ENCODE measurements around the gene DNAJC13. TPM values are rescaled to one million over a fixed set of nuclear protein-coding genes. Genes with fewer than 3 reads are reported as not detected.

The DNAJC13 gene
- total RNA-seq, 4 donors from 2014 or later = 44.9 to 68.1 (median 65.5) TPM

DNA sequence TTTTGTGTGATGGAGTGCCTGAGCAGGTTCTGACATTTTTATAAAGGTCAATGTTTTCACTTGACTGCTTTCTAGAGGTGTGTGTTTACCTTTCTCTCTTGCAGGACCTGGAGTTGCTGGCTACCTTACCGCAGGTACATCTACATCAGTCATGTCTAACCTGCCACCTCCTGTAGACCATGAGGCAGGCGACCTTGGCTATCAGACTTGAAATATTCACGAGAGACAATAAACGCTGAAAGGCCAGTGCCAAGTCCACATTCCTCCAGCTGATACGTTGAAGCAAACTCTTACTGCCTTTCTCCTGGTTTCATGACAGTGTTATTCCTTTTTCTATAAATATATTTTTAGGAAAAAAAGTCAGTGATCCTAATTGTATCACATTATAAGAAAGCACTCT is 120.8 kb downstream of the DNAJC13 start:
- Histone ChIP-seq H3K36me3 (peaks cover 0 to 33% (median 8%) of the 10 kb centered on the region in 4 donors), H3K27ac (no peak overlapping the region), H3K9me3 (no peaks in the 10 kb centered on the region), H3K4me1 (peaks cover 0 to 4% (median 0%) of the 10 kb centered on the region in 4 donors), H3K4me3 (no peak overlapping the region), H3K27me3 (no peaks in the 10 kb centered on the region)
- no peak for TF ChIP-seq POLR2AphosphoS5 (IDR thresholded peaks at IDR 0.05)
- no peak for TF ChIP-seq POLR2A (IDR thresholded peaks at IDR 0.05)
- no peak for TF ChIP-seq EP300 (IDR thresholded peaks at IDR 0.05; ENCODE audit: low read depth)
- TF ChIP-seq, protein P1, sequence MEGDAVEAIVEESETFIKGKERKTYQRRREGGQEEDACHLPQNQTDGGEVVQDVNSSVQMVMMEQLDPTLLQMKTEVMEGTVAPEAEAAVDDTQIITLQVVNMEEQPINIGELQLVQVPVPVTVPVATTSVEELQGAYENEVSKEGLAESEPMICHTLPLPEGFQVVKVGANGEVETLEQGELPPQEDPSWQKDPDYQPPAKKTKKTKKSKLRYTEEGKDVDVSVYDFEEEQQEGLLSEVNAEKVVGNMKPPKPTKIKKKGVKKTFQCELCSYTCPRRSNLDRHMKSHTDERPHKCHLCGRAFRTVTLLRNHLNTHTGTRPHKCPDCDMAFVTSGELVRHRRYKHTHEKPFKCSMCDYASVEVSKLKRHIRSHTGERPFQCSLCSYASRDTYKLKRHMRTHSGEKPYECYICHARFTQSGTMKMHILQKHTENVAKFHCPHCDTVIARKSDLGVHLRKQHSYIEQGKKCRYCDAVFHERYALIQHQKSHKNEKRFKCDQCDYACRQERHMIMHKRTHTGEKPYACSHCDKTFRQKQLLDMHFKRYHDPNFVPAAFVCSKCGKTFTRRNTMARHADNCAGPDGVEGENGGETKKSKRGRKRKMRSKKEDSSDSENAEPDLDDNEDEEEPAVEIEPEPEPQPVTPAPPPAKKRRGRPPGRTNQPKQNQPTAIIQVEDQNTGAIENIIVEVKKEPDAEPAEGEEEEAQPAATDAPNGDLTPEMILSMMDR (IDR thresholded peaks at IDR 0.05) = no peak
- no peak for DNase-seq
- WGBS, 2 donors (ENCODE audit: low coverage in 1 of 2) = 45 to 63% methylated on average over 5 of the region's 5 CpGs
- in situ Hi-C loops (cut with MboI; ENCODE audit: low pct_ligation_motif_present in 1 of 4, low pct_unique_long_range_greater_than_20kb in 1 of 4, low sequenced_read_pairs in 3 of 4) (loop anchor here in 3 of 4 donors (5.0 to 10.0 kb wide), 2 partner anchors 104 to 107 kb away; no protein-coding TSS in a partner anchor), intact Hi-C loops (cut with DNase I; ENCODE audit: low total_unique reads) (loop anchor here (5.0 kb wide), 1 partner anchor 104 kb away; no protein-coding TSS in a partner anchor)

DNA sequence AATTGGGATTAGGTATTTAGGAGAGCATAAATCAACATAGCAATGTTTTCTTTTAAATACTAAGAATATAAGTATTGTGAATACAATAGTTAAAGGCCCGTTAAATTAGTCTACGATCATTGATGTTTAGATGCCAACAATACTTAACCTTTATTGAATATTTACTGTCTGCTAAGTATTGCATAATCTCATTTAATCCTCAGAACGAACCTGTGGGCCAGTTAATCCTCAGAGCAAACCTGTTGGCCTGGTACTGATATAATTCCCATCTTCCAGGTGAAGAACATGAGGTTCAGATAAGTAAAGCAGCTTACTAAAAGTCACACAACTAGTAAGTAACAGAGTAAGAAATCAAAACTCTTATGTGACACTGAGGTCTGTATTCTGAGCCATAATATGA is 122.4 kb downstream of the DNAJC13 start:
- H3K27ac ChIP-seq = no peak overlapping the region
- H3K9me3 ChIP-seq = no peaks in the 10 kb centered on the region
- no peaks in the 10 kb centered on the region for H3K27me3 ChIP-seq
- in situ Hi-C loops (cut with MboI; ENCODE audit: low pct_ligation_motif_present in 1 of 4, low pct_unique_long_range_greater_than_20kb in 1 of 4, low sequenced_read_pairs in 3 of 4) = loop anchor here (5.0 to 10.0 kb wide), 2 partner anchors 103 to 105 kb away; no protein-coding TSS in a partner anchor
- peaks cover 0 to 33% (median 8%) of the 10 kb centered on the region in 4 donors for H3K36me3 ChIP-seq
- no peak for TF ChIP-seq POLR2AphosphoS5 (IDR thresholded peaks at IDR 0.05)
- TF ChIP-seq, protein P1 (IDR thresholded peaks at IDR 0.05) = no peak
- no peak for TF ChIP-seq POLR2A (IDR thresholded peaks at IDR 0.05)
- TF ChIP-seq EP300 (IDR thresholded peaks at IDR 0.05; ENCODE audit: low read depth) = no peak
- H3K4me3 ChIP-seq = no peak overlapping the region
- no peak for DNase-seq
- peaks cover 0 to 9% (median 0%) of the 10 kb centered on the region in 4 donors for H3K4me1 ChIP-seq
- 64 to 88% methylated on average over 3 of the region's 3 CpGs for WGBS, 2 donors (ENCODE audit: low coverage in 1 of 2)
- intact Hi-C loops (cut with DNase I; ENCODE audit: low total_unique reads) = loop anchor here (5.0 kb wide), 1 partner anchor 103 kb away; no protein-coding TSS in a partner anchor

DNA sequence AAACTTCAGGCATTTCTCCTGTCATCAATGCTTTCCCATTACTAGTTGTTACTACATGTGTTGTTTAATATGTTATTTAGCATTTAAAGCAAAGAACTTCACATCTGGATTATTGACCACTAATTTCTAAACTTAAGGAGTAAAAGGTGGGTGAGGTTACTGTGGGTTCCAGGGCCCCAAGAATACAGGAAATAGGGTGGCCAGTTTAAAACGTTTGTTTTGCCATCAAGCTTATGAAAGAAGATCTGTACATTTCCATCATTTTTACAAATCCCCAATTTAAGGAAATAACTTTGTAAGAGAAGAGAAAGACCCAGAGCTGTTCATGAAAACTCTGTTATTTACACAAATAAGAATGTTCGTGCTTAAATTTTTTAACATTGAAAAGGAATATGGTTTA is 125.3 kb downstream of the DNAJC13 start:
- WGBS, 2 donors (ENCODE audit: low coverage in 1 of 2) = 63 to 100% methylated on average over 1 to 2 of the region's 2 CpGs
- Histone ChIP-seq H3K4me1 (peaks cover 0 to 9% (median 0%) of the 10 kb centered on the region in 4 donors), H3K36me3 (peaks cover 0 to 33% (median 8%) of the 10 kb centered on the region in 4 donors), H3K4me3 (no peak overlapping the region), H3K9me3 (no peaks in the 10 kb centered on the region), H3K27me3 (no peaks in the 10 kb centered on the region), H3K27ac (no peak overlapping the region)
- no peak for TF ChIP-seq POLR2AphosphoS5 (IDR thresholded peaks at IDR 0.05)
- TF ChIP-seq POLR2A (IDR thresholded peaks at IDR 0.05) = no peak
- TF ChIP-seq, protein P1 (IDR thresholded peaks at IDR 0.05) = no peak
- TF ChIP-seq EP300 (IDR thresholded peaks at IDR 0.05; ENCODE audit: low read depth) = no peak
- in situ Hi-C loops (cut with MboI; ENCODE audit: low pct_ligation_motif_present in 1 of 4, low pct_unique_long_range_greater_than_20kb in 1 of 4, low sequenced_read_pairs in 3 of 4) = loop anchor here in 1 of 4 donors (10.0 kb wide), 1 partner anchor 102 kb away; no protein-coding TSS in a partner anchor
- DNase-seq = no peak
- intact Hi-C loops (cut with DNase I; ENCODE audit: low total_unique reads) = no loop called here

DNA sequence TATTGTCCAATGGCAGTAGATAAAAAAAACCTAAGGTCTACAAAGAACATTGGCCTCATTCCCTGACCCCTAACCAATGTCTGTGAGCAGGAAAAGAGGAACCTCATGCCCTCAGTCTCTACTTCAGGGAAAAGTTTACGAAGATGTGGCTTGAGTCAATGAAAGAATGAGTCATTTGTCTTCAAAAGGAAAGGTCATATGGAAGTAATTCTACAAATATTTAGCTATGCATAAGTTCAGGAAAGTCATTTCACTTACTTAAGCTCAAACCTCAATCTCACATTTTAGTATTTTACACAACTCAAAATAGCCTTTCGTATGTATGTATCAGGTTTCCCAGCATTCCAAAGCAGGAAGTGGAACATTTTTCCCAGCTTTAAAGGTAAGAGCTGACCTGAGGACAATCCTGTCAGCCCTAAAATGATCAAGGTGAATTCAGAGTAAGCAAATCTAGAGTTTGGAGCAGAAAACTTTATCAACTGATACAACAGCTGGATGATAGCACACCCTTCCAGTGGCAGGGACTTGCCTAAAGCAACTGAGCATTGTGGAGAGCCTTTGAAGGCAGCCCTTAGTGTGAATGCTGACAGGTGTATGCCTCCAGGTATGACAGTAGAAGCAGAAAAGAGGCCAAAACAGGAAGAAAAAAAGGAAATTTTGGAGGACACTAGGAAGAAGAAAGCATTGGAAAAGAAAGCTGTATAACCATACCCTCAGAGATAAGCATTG is 125.9 kb downstream of the DNAJC13 start:
- peaks cover 0 to 27% (median 6%) of the 10 kb centered on the region in 4 donors for H3K36me3 ChIP-seq
- H3K9me3 ChIP-seq = no peaks in the 10 kb centered on the region
- 27 to 44% methylated on average over 2 of the region's 2 CpGs for WGBS, 2 donors (ENCODE audit: low coverage in 1 of 2)
- TF ChIP-seq EP300 (IDR thresholded peaks at IDR 0.05; ENCODE audit: low read depth) (no peak), POLR2A (IDR thresholded peaks at IDR 0.05) (no peak), POLR2AphosphoS5 (IDR thresholded peaks at IDR 0.05) (no peak)
- TF ChIP-seq, protein P1 (IDR thresholded peaks at IDR 0.05) = no peak
- no peaks in the 10 kb centered on the region for H3K27me3 ChIP-seq
- peaks cover 0 to 9% (median 0%) of the 10 kb centered on the region in 4 donors for H3K4me1 ChIP-seq
- in situ Hi-C loops (cut with MboI; ENCODE audit: low pct_ligation_motif_present in 1 of 4, low pct_unique_long_range_greater_than_20kb in 1 of 4, low sequenced_read_pairs in 3 of 4) (loop anchor here in 1 of 4 donors (10.0 kb wide), 1 partner anchor 102 kb away; no protein-coding TSS in a partner anchor), intact Hi-C loops (cut with DNase I; ENCODE audit: low total_unique reads) (no loop called here)
- DNase-seq = no peak
- peak overlapping the region in 1 of 4 donors; percentile 4 for H3K27ac ChIP-seq
- no peak overlapping the region for H3K4me3 ChIP-seq

Measured in transverse colon (tissue), 4 donors.